H1 (cell line): ENCODE data around the gene TRIM7. TPM values are rescaled to one million over a fixed set of nuclear protein-coding genes. Genes with fewer than 3 reads are reported as not detected.
A peak's percentile ranks its signal among the peaks of the same experiment; 100 is the strongest.

Experiments
- CHD2 ChIP-seq: IDR thresholded peaks from 2 replicates; pipeline ENCODE4 v1.6.1; 2012; ENCODE audit warnings: low read length, improper control_type of control experiment
- E2F6 ChIP-seq: IDR thresholded peaks from 2 replicates; pipeline ENCODE4 v1.6.1; 2012; ENCODE audit warnings: inconsistent platforms
- EZH2 ChIP-seq: fragments of 200-600 bp; sonication (generic); IDR thresholded peaks from 2 replicates; pipeline ENCODE4 v1.7.1; 2012; ENCODE audit warnings: low read depth, mild to moderate bottlenecking, moderate library complexity, low read length, inconsistent platforms; ENCODE audit not compliant: severe bottlenecking
- MAX ChIP-seq: IDR thresholded peaks from 2 replicates; pipeline ENCODE4 v1.6.1; 2012; ENCODE audit warnings: inconsistent platforms
- PHF8 ChIP-seq: fragments of 200-600 bp; sonication (generic); conservative IDR thresholded peaks from 2 replicates; pipeline ENCODE4 v1.7.1; 2012; ENCODE audit warnings: low read depth, mild to moderate bottlenecking, inconsistent platforms, low read length, moderate library complexity
- POLR2A ChIP-seq, 2 experiments: IDR thresholded peaks; 1 replicate in 1 of 2; 2 replicates in 1 of 2; pipeline ENCODE4 v1.6.1; 2011; ENCODE audit warnings: low read depth in 2 of 2, low read length in 2 of 2, mild to moderate bottlenecking in 2 of 2; ENCODE audit errors: control extremely low read depth in 1 of 2
- RNF2 ChIP-seq: fragments of 200-900, 300-1000 bp; sonication (generic); IDR thresholded peaks from 2 replicates; pipeline ENCODE4 v1.7.1; 2016; ENCODE audit warnings: borderline replicate concordance, low read depth, mild to moderate bottlenecking, antibody characterized with exemption, low read length; ENCODE audit not compliant: poor library complexity, severe bottlenecking; ENCODE audit errors: missing control alignments
- SIRT6 ChIP-seq: IDR thresholded peaks from one replicate; pipeline ENCODE4 v1.7.1; 2012; ENCODE audit warnings: low read length, inconsistent platforms
- SIX5 ChIP-seq: IDR thresholded peaks from 2 replicates; pipeline ENCODE4 v1.6.1; 2011; ENCODE audit warnings: mild to moderate bottlenecking, low read depth, low read length
- SUZ12 ChIP-seq: fragments of 200-600 bp; sonication (generic); IDR thresholded peaks from 2 replicates; pipeline ENCODE4 v1.6.1; 2012; ENCODE audit warnings: mild to moderate bottlenecking, inconsistent platforms, low read length, moderate library complexity, mixed read lengths
- polyA plus RNA-seq, 7 experiments: library from polyadenylated mRNA; depleted of rRNA in 3 of 7; stranded (reverse) in 5 of 7; unstranded in 2 of 7; fragments of >200 nt in 5 of 7; fragments of 200-250 nt in 2 of 7; gene quantifications; 1 replicate in 5 of 7; 2 replicates in 1 of 7; 4 replicates in 1 of 7; pipeline versions ENCODE4 v1.2.1 to v1.2.3, GENCODE V29; 2011 to 2013; ENCODE audit warnings: missing spikeins in 2 of 7, mixed read lengths in 2 of 7
- total RNA-seq: library from RNA; stranded (reverse); fragmentation: NEBNext Ultra II Directional; extraction: Animal tissue kit (Norgen Biotek cat#: 25700); gene quantifications from 2 replicates; pipeline ENCODE4 v1.2.1, GENCODE V29; 2021

TRIM7 gene
- total and polyA plus RNA-seq, 2 of the 8 experiments (the other 6 are each of a cell fraction or from before 2014, with no cell fraction given), result 0.36 to 0.47 TPM

- TF ChIP-seq MAX, result peak; percentile 49; the same call in 1 of the 2 replicates
- TF ChIP-seq SUZ12, result peak; percentile 55
- TF ChIP-seq CHD2, result no peak
- peak; percentile 15 for TF ChIP-seq EZH2
- TF ChIP-seq SIX5, result no peak
- no peak for TF ChIP-seq SIRT6
- no peak for TF ChIP-seq POLR2A (IDR thresholded peaks at IDR 0.05; ENCODE audit: control extremely low read depth in 1 of 2, low read depth in 2 of 2, low read length in 2 of 2)
- TF ChIP-seq RNF2, result peak; percentile 36
- TF ChIP-seq PHF8, result 0 out of 2 replicates have a peak, but pooled peaks have one; percentile 19
- TF ChIP-seq E2F6, result peak; percentile 36
These were observed 727 bp downstream of the TRIM7 start (continued) for GRCh38 chr5:181204113-181204825.
